Heart right ventricle (tissue), 16 donors: ENCODE measurements around the gene PHF19. TPM values are rescaled to one million over a fixed set of nuclear protein-coding genes. Genes with fewer than 3 reads are reported as not detected.
A peak's percentile ranks its signal among the peaks of the same experiment; 100 is the strongest.

ENCODE experiments used
- ATAC-seq, 8 donors: fragments of 200-7000 bp; cut with Tn5 transposase; one replicate each; pipeline ENCODE4 v1.9.1; 2020; ENCODE audit warnings: mild to moderate bottlenecking in 8 of 8, moderate library complexity in 8 of 8, moderate number of reproducible peaks in 1 of 8
- DNase-seq, 2 donors: peaks; one replicate each; pipeline ENCODE4 v3.0.0-alpha.2; 2020
- H3K27ac ChIP-seq, 10 donors: fragments of 200-600 bp; sonication (generic) in 2 of 10; one replicate each; pipeline versions ENCODE4 v1.5.0 to v1.8.0; 2020 to 2022; ENCODE audit warnings: mild to moderate bottlenecking in 3 of 10
- H3K27me3 ChIP-seq, 7 donors: fragments of 200-600 bp; one replicate each; pipeline ENCODE4 v1.8.0; 2021 to 2022; ENCODE audit warnings: mild to moderate bottlenecking in 2 of 7
- H3K36me3 ChIP-seq, 9 donors: fragments of 200-600 bp; sonication (generic) in 1 of 9; one replicate each; pipeline versions ENCODE4 v1.5.0 to v1.8.0; 2020 to 2022; ENCODE audit warnings: mild to moderate bottlenecking in 2 of 9
- H3K4me1 ChIP-seq, 9 donors: fragments of 200-600 bp; sonication (generic) in 1 of 9; one replicate each; pipeline versions ENCODE4 v1.5.0 to v1.8.0; 2020 to 2022; ENCODE audit warnings: mild to moderate bottlenecking in 4 of 9
- H3K4me3 ChIP-seq, 10 donors: fragments of 200-600 bp; sonication (generic) in 2 of 10; one replicate each; pipeline versions ENCODE4 v1.5.0 to v1.8.0; 2020 to 2022; ENCODE audit warnings: mild to moderate bottlenecking in 7 of 10, moderate library complexity in 2 of 10
- H3K9me3 ChIP-seq, 11 donors: fragments of 200-600 bp in 10 of 11; sonication (generic) in 2 of 11; one replicate each; pipeline versions ENCODE4 v1.5.0 to v1.8.0; 2013 to 2022; ENCODE audit warnings: mild to moderate bottlenecking in 2 of 11, control low read depth in 1 of 11, moderate library complexity in 1 of 11
- CTCF ChIP-seq, 9 donors: fragments of 200-600 bp; sonication (generic) in 2 of 9; IDR thresholded peaks; one replicate each; pipeline versions ENCODE4 v1.5.0 to v1.8.0; 2021 to 2022; ENCODE audit warnings: antibody characterized with exemption in 9 of 9, mild to moderate bottlenecking in 5 of 9, moderate library complexity in 1 of 9
- WGBS, 2 donors: extraction: QIAGEN DNeasy Blood & Tissue Kit; methylation state at CpG; one replicate each; pipeline ENCODE4 v1.1.7; 2013; ENCODE audit warnings: inconsistent platforms in 1 of 2; 5-methylcytosine and 5-hydroxymethylcytosine counted together
- intact Hi-C, 10 donors: fragments of 100-400 bp; cut with DNase I; formaldehyde crosslinking; loops; one replicate each; pipeline versions ENCODE4 v1.11.1 to v1.14.2; 2022
- polyA plus RNA-seq, 2 donors: library from polyadenylated mRNA; stranded (reverse); fragments of 200-250 nt; gene quantifications; one replicate each; pipeline ENCODE4 v1.2.3, GENCODE V29; 2013
- total RNA-seq, 10 donors: library from RNA; stranded (reverse); fragmentation: NEBNext Ultra II Directional in 3 of 10; extraction: Animal tissue kit (Norgen Biotek cat#: 25700) in 3 of 10; gene quantifications; one replicate each; pipeline versions ENCODE4 v1.2.1 to v1.2.4, GENCODE V29; 2021 to 2023
- donor health status: Arrhythmogenic right ventricular cardiomyopathy.
- donor health status: ischemic (EF 13 %, LVEDD 7.1; RV severe dilation, severe dysfunction).
- donor health status: healthy with polysubstance abuse.
- donor health status: DM: no; HTN: yes; CAD: no.
- donor health status: DM: no; HTN: no; CAD: no.
- donor health status: ischemic (EF 25% LVEDD 6.9; RV normal size, moderate dysfunction).
- donor health status: ischemic (EF 25% LVEDD 5.7; RV mildly dilated, moderate dysfunction).
- donor health status: healthy.
- donor health status: DM: yes; HTN: yes; CAD: no.
- donor health status: Ischemic cardiomyopathy.
- donor health status: ischemic (EF 35%, LVEDD 5.7; RV mildly dilated, moderate dysfunction).
- donor health status: nonischemic (EF 11% LVEDD 7.7; RV severe dilation, severe dysfunction).
- donor health status: DM: yes; HTN: yes; CAD: no.
- donor health status: PGD.
- donor health status: ischemic (EF 29% LVEDD 5.4; RV normal size, mild dysfunction).
- donor health status: nonischemic (EF 23%, LVEDD 6.1; RV moderate dilation, normal function).

The PHF19 gene
- total and polyA plus RNA-seq, 12 donors: 9.2 to 24.0 (median 12.8) TPM

DNA sequence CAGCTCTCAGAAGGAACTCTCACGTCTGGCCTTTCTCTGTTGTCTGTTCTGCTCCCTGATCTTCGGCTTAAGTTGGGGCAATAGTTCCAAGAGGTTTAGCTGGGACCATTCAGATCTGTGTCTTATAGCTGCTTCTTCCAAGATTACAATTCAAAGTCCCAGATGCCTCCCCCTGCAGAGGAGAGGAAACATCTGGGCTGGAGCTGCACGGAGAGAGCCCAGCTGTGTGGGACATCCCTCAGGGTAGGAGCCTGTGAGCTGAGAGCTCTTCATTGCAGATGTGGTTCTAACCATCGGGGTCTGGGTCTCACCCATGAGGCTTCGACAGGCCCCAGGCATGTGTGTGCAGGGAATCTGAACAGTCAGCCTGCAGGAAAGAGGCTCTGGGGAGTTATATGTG is 9.0 kb upstream of the PHF19 start:
- ATAC-seq: peak in 6 of 8 donors; percentile 15 to 78 (median 64)
- peak overlapping the region in 5 of 10 donors; percentile 10 to 36 (median 21) for H3K27ac ChIP-seq
- 40 to 45% methylated on average over 5 of the region's 5 CpGs for WGBS, 2 donors
- no peaks in the 10 kb centered on the region for H3K9me3 ChIP-seq
- intact Hi-C loops: no loop called here
- DNase-seq: no peak
- no peaks in the 10 kb centered on the region for H3K27me3 ChIP-seq
- H3K4me1 ChIP-seq: peaks cover 0 to 20% (median 9%) of the 10 kb centered on the region in 9 donors
- H3K4me3 ChIP-seq: no peak overlapping the region
- TF ChIP-seq CTCF (IDR thresholded peaks at IDR 0.05): no peak
- H3K36me3 ChIP-seq: no peaks in the 10 kb centered on the region

- Histone ChIP-seq H3K4me3 (no peak overlapping the region), H3K27ac (peak overlapping the region in 4 of 10 donors; percentile 15 to 36 (median 25)), H3K9me3 (no peaks in the 10 kb centered on the region), H3K4me1 (peaks cover 0 to 20% (median 9%) of the 10 kb centered on the region in 9 donors), H3K27me3 (no peaks in the 10 kb centered on the region), H3K36me3 (no peaks in the 10 kb centered on the region)
- DNase-seq (no peak), ATAC-seq (no peak)
- intact Hi-C loops: no loop called here
- TF ChIP-seq CTCF (IDR thresholded peaks at IDR 0.05): no peak
- 55 to 64% methylated on average over 3 of the region's 3 CpGs for WGBS, 2 donors
Observed at GRCh38 chr9:120885457-120885856, 8.5 kb upstream of the PHF19 start.

GRCh38 chr9:120883608-120883996 is 6.6 kb upstream of the PHF19 start:
- ATAC-seq: no peak
- WGBS, 2 donors: 81 to 93% methylated on average over 3 of the region's 3 CpGs
- no peaks in the 10 kb centered on the region for H3K36me3 ChIP-seq
- DNase-seq: no peak
- no peaks in the 10 kb centered on the region for H3K9me3 ChIP-seq
- no peak overlapping the region for H3K27ac ChIP-seq
- no peak overlapping the region for H3K4me3 ChIP-seq
- no peak for TF ChIP-seq CTCF (IDR thresholded peaks at IDR 0.05)
- H3K27me3 ChIP-seq: no peaks in the 10 kb centered on the region
- intact Hi-C loops: no loop called here
- H3K4me1 ChIP-seq: peaks cover 0 to 16% (median 7%) of the 10 kb centered on the region in 9 donors

DNA sequence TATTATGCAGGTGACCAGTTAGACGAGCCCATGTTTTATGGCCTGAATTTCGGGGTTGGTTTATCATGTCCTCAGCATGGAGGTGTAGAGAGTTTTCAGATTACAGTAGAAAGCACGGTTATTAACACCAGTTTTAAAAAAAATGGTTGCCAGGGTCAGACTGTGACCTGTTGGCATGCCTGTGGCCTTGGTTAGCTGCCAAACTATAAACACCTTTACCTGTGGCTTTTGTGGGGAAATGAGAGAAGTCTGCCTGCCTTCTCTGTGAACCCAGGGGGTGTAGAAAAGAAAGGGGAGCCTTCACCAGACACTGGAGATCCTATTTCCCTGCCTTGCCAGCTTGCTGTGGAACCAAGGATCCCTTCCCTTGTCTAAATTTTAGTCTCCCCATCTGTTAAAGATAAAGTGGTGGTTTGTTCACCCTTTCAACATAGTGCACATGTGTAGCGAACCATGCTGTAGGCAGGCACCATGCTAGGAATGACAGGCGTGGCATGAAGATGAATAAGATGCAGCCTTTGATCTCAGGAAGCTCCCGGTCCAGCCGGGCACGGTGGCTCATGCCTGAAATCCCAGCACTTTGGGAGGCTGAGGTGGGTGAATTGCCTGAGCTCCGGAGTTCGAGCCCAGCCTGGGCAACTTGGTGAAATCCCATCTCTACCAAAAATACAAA is 6.1 kb upstream of the PHF19 start:
- Histone ChIP-seq H3K27ac (no peak overlapping the region), H3K9me3 (no peaks in the 10 kb centered on the region), H3K4me3 (no peak overlapping the region), H3K4me1 (peaks cover 0 to 16% (median 9%) of the 10 kb centered on the region in 9 donors), H3K27me3 (no peaks in the 10 kb centered on the region), H3K36me3 (no peaks in the 10 kb centered on the region)
- no peak for ATAC-seq
- TF ChIP-seq CTCF (IDR thresholded peaks at IDR 0.05): no peak
- intact Hi-C loops: no loop called here
- DNase-seq: no peak
- 89 to 91% methylated on average over 10 of the region's 10 CpGs for WGBS, 2 donors
